Activated T-helper 1 cell treated with anti-CD3 and anti-CD28 coated beads, Interleukin-12 subunit alpha, Interleukin-12 subunit beta, Interleukin-2, Interleukin-4 antibody, amounts not matched to agents 30 ng/mL and 10 ng/mL and 1 ng/mL, durations not matched to agents 14 hours and 24 hours and 36 hours (primary cell): ENCODE measurements around the gene CPB1. TPM values are rescaled to one million over a fixed set of nuclear protein-coding genes. Genes with fewer than 3 reads are reported as not detected.

Experiments used
- total RNA-seq: library from RNA; stranded (reverse); gene quantifications from 2 replicates; pipeline ENCODE4 v1.2.3, GENCODE V29; 2022

The CPB1 gene
- total RNA-seq, 1 donor from 2014 or later = not detected

Other genes starting within 250 kb of the CPB1 start
- gene AGTR1, start 129.9 kb upstream of the CPB1 start, total RNA-seq = not detected in 2 replicates
- gene CPA3, start 37.5 kb downstream of the CPB1 start, total RNA-seq = not detected in 2 replicates
- 33.6 and 34.1 TPM in 2 replicates for gene GYG1, start 163.7 kb downstream of the CPB1 start, total RNA-seq